GM18870 (cell line): ENCODE results near the gene TTLL8.

Experiments used
- ATAC-seq: cut with Tn5 transposase; IDR thresholded peaks from one replicate; pipeline ENCODE4 v1.9.1; 2021; ENCODE audit warnings: moderate library complexity; ENCODE audit not compliant: unreplicated experiment

Gene TTLL8

GRCh38 chr22:50008151-50009040 lies 49.7 kb downstream of the TTLL8 start:
- no peak for ATAC-seq

- no peak for ATAC-seq
Measured at GRCh38 chr22:50007057-50007511, 51.0 kb downstream of the TTLL8 start.

DNA sequence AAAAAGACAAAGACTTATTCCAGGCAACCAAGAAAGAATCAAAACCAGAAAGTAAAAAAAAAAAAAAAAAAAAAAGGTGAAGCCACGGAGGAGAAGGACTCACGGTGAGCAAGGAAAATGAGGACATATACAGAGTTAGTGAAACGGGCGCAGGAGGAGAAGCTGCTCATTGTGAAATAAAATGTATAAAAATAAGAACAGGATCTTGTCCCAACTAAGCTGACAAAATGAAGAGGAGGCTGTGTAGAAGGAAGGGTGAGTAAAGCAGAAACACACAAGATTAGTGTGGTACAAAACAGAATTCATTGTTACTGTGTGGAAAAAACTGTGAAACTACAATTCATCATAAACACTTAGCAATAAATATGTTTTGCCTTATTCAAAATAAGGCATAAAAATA lies 53.2 kb downstream of the TTLL8 start:
- no peak for ATAC-seq

DNA sequence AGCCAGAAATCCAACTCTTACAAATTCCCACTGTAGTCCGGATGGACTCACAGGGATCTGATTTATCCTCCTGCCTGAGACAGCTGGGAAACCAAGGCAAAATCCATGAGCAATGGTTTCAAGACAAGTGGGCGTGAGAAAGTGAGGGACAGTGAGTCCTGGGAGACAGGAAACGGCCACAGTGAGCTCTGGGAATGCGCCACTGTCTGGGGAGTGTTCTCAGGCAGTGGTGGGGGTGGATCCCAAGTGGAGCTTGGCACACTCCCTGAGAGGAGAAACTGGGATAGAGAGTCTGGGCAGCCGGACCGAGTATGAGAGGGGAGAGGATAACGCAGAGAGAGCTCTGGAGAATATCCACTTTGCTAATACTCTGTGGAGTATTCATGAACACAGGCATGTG lies 55.3 kb downstream of the TTLL8 start:
- no peak for ATAC-seq

DNA sequence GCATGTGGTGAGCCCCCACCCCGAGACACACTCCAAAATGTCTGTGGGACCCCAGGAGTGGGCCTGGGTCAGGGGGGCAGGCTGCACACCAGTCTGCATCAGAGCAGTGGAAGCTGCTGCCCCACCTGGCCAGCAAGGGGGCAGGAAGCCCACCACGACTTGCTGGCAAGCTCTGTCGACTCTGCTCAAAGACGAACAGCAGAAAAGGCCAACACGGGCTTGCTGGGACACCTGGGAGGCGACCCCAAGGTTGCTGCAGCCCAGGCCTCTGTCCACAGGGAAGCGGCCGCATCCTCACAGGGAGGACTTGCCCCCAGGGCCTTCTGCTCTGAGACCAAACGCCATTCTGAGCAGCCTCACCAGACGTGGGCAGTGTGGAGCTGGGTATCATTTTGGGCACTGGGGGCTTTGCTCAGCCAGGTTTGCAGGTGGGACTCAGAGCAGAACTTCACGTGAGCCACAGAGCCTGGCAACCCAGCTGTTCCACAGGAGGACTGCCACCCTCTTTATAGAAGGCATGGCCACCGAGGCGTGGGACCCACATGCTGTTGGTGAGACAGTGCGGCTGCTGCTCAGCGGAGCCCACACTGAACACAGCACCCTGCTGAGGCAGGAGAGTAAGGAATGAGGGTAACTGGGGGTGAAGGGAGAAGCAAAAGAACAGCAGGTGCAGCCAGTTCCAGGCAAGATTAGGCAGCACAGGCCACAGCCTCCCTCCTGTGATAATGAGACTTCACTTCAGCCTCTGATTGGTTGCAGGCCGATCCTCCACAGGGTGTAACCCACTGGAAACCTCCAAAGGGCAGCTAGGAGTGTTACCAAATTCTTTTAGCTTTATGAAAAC lies 56.5 kb downstream of the TTLL8 start:
- no peak for ATAC-seq

DNA sequence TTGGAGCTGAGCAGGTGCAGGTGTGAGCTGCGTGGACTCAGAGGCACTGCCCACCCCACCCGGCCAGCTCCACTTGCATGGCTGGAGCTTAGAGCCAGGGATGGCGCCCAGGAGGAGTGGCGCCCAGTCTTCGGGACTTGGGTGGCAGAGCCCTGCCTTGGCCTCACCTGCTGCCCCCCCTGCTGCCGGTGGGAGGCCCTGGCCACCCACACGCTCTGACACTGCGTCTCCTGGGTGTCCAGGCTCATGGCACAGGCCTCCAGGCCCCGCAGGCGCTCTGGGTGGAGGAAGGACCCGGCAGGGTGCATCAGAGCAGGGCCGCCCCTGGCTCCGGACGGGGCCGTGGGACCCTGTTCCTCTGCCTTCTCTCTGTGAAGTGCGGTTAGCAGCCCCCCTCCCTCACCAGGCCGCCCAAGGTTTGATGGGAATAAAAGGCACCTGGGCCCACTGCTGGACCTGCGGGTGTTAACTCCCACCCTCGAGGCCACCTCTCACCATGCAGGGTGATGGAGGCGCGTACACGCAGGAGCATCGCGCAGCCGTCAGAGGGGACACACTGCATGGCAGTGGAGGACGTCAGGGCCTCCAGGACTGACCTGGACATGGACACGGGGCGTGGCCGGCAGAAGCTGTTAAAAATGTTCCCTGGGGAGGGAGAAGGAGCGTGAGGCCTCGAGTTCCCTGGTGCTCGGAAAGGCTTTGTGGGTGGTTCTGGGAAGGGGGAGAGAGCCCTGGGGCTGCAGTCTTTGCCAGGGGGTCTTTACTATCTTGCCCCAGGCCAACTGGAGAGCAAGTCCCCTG lies 57.3 kb downstream of the TTLL8 start:
- no peak for ATAC-seq

DNA sequence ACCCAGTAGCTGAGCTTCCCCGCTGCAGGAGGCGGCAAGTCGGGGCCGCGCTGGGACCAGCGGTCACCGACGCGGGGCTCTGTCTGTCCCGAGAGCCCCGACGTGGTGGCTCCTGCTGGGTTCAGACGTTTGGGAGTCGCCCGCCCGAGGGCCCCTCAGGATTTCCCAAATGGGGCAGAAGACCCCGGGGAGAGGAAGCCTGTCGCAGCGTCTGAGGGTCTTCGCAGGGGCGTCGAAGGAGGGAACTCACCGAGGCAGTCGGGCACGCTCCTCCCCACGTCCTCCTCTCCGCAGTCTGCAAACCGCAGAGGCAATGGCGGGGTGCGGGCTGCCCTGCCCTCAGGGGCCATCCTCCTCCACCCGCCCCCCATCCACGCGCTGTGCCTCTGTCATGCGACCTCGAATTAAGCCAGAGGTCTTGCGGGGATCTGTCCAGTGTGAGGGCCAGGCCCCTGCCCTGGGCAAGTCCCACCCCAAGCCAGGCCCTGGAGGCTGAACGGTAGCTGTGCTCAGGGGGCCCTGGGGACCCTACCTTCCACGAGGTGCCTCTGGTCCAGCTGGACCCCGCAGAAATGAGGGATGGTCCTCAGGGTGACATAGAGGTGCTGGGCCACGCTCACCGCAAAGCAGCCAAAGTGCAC lies 58.0 kb downstream of the TTLL8 start:
- ATAC-seq = no peak

DNA sequence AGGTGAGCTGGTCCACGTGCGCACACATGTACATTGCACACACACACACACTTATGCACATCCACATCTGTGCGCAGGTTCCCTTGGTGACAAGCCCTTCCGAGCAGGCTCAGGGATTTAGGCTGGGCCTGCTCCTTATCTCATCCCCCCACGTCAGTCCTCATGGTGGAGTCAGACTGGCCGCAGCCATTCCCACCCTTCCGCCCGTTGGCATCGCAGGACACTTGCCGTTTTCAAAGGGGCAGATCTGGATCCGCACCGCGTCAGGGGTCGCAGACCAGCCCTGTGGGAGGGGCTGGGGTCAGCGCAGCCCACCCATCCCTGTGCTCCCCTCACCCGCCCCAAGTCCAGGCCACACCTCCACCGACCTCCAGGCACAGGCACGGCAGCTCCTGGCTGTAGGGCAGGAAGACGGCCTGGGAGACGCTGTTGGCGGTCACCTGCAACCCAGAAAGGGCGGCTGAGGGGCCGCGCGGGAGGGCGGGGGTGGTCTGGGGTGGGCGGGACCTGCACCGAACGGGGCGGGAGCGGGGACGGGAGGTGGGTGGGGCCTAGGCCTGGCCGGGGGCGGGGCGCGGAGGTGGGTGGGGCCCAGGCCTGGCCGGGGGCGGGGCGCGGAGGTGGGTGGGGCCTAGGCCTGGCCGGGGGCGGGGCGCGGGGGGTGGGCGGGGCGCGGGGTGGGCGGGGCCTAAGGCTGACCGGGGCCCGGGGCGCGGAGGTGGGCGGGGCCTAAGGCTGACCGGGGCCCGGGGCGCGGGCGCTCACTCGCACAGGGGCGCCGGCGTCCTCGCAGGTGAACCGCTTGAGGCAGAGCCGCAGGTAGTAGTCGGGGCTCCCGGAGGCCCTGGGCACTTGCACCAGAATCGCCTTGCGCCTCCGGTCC lies 58.8 kb downstream of the TTLL8 start:
- no peak for ATAC-seq

- ATAC-seq = no peak
Measured at GRCh38 chr22:49998718-49999062, 59.4 kb downstream of the TTLL8 start.

DNA sequence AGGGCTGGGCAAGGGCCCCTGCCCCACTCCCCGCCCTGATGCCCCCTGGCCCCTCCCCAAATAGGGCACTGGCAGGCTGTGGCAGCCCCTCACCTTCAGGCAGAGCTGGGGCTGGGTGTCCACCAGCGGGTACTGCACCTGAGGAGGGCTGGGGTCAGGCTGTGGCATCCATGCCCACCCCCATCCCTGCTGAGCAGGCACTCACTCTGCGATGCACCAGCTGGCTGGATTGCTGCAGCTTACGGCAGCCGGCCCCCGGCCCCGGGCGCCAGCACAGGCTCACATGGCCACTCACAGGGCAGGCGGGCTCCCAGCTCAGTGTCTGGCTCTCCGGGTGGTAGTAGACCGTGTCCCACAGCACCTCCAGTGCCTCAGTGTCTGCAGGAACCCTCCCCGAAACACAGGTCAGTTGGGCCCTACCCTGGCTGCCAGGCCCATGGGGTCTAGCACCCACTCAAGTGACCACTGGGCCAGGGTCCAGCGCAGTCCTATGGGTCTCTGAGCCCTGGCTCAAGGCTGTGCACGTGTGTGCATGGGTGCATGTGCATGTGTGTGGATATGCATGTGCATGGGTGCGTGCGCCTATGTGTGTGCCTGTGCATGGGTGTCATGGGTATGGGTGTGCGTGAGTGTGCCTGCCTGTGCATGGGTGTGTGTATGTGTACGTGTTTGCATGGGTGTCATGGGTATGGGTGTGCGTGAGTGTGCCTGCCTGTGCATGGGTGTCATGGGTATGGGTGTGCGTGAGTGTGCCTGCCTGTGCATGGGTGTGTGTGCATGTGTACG lies 60.0 kb downstream of the TTLL8 start:
- ATAC-seq = no peak

GRCh38 chr22:49997251-49997599 lies 60.9 kb downstream of the TTLL8 start:
- no peak for ATAC-seq

- no peak for ATAC-seq
Measured at GRCh38 chr22:49996518-49997250, 61.4 kb downstream of the TTLL8 start.

GRCh38 chr22:49996119-49996517 lies 62.0 kb downstream of the TTLL8 start:
- no peak for ATAC-seq

- no peak for ATAC-seq
Measured at GRCh38 chr22:49995361-49996118, 62.6 kb downstream of the TTLL8 start.

DNA sequence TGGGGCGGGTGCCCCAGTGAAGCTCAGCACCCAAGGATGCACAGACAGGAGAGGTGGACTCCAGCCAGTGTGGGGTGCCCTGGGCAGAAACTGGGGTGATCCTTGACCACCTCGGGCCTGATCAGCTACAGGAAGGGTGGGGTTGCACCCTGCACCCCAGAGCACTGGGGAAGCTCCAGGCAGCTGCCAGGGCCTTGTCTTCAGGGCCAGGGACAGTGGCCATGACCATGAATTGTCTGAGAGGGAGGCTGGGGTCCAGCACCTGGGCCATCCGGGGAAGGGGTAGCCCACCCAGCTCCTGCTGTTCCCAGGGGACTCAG lies 63.1 kb downstream of the TTLL8 start:
- no peak for ATAC-seq

DNA sequence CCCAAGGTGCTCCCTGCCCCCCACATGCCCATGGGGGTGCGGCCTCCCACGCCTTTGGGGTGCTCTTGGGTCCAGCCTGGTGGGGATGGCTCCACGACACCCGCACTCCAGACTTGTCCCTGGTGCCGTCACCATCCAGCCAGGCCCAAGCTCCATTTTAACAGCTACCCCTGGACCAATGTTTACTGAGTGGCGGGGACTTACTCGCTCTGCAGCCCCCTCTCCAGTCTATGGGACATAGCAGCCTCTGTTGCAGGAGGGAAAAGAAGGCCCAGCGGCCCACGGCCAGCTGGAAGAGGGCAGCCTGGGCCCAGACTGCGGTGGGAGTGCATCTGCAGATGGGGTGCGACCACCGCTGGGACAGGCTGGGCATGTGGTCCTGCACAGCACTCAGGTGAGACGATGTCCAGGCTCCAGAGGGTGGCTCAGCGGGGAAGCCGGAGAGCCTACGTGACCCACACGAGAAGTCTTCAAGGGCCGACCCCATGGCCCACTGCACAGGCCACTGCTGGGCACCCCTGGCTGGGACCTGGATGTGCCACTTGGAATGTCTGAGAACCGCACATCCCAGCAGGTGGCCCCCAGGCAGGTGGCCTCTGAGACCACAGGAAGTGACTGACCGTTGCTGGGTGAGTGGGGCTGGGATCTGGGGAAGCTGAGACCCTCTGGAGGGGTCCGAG lies 63.6 kb downstream of the TTLL8 start:
- no peak for ATAC-seq

GRCh38 chr22:49993649-49994360 lies 64.3 kb downstream of the TTLL8 start:
- no peak for ATAC-seq
